HG03025 (cell line): ENCODE data around the gene CSRNP2.
"Not testable (repeated sequence)": the region's sequence is repeated elsewhere in the genome, so short reads cannot be mapped to it uniquely, and the experiment has no call there.

Experiments used
- ATAC-seq: cut with Tn5 transposase; IDR thresholded peaks from one replicate; pipeline ENCODE4 v1.9.1; 2021; ENCODE audit warnings: mild to moderate bottlenecking, moderate library complexity; ENCODE audit not compliant: unreplicated experiment, low FRiP score

The CSRNP2 gene

DNA sequence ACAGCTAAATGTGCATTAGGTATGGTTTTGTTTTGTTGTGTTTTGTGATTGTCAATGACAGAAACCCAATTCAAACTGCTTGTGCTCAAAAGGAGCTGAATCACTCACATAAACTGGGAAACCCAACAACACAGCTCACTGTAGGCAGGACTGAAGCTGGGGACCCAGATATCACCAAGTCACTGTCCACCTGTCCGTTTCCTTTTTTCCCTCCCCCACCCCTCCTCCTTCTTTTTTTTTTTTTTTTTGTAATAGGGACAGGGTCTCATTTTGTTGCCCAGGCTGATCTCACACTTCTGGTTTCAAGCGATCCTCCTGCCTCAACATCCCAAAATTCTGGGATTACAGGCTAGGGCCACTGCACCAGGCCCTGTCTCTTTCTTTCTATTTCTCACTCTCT is 50.3 kb downstream of the CSRNP2 start:
- ATAC-seq = no peak

DNA sequence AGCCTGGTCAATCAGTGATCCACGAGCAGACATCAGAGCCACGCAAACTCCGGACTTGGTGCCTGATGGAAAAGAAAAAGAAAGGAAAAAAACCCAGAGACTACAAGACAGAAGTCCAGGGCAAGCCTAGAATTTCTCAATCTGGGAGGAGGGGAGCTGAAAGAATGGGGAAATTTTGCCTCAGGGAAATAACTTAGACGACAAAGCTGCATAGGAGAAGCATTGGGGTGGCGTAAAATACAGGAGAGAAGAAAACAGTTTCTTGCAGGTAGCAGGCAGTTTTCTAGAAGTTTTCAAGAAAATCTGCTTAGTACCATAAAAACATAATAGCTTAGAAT is 54.6 kb downstream of the CSRNP2 start:
- ATAC-seq = no peak

DNA sequence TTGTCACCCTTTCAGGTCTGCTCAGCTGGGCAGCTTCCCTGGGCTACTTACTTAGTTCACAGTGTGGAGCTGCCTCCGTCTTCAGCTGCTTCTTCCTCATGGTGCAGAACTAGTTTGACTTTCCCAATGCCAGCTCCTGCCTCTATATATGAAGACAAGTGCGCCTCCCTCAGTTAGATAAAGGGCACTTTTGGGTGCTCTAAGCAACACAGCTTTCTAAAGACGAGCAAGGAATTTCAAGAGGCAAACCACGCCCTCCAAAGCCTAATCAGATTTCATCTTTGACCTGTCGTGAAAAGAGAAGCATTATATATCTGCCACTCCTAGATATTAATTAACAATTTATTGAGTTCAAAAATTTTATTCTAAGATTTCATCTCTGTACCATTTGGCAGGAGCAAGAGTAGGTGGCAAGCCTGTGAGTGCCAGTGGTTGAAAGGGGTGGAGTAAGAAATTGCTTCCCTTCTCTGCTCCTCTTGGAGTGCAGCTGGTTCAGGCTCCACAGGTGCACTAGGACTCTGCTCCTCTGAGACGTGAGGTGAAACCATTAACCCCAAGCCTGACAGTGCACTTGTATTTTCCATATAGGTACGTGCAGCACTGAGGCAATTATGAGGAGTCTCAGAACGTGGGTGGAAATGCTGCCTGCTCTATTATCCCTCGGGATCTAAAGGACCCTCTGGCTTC is 55.1 kb downstream of the CSRNP2 start:
- ATAC-seq = no peak

DNA sequence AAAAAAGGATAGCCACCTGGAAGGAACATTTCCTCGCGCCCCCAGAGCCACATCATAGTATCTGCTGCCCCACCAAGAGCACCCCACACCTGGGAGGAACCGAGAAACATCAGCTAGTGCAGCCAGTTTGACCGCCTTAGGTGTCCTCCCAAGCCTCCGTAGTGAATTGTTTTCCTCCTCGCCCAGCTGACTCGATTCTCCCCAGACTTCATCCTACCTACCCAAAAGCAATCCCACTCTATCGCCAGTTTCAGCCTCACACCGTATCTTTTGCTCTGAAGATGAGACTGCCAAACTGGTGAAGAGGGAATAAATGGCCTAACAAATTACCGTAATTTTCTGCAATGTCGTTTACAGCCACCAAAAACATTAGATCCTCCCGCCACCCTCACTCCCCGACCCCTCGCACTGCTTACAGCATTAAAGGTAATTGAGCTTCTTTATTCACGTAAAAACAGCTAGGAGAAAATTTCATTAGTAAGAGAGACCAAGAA is 56.0 kb downstream of the CSRNP2 start:
- ATAC-seq = no peak

DNA sequence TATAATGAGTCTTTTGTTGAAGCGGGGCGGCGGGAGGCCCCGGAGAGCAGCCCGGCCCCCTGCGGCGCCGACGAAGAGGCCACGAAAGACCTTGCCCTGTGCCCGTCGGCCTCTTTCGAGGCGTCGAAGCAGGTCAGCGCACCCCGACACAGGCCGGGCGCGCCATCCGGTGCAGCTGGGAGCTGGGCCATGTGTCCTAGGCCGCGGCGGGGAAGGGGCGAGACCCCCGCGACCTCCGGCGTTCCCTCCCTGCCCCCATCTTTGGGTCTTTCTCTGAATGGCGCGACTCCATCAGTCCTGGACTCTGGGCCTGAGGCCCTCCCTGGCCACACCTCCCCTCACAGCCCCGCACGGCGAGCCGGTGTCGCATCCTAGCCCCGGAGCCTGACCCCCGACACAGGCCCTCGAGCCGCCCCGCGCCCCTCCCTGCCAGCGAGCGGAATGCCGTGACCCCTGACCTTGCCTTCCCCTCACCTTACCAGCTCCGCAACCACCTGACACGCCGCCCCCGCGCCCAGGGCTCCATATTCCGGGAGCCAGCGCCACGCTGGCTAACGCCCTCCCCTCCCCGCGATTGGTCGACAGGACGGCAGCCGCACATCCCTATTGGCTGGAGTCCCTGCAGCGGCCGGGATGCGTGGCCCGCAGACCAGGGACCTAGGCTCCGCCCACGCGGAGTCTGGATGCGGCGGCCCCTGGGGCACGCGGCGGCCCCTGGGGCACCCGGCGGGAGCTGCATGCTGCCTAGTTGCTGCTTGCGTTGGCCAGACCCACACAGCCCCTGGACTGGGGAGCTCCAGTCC is 57.4 kb downstream of the CSRNP2 start, which contains the start of gene SLC11A2:
Gene SLC11A2, minus strand, starts transcription at position 549 of the 803 bp plus-strand sequence. CDS start 15,656 bp downstream, outside the sequence.
- peak; percentile 93 for ATAC-seq

DNA sequence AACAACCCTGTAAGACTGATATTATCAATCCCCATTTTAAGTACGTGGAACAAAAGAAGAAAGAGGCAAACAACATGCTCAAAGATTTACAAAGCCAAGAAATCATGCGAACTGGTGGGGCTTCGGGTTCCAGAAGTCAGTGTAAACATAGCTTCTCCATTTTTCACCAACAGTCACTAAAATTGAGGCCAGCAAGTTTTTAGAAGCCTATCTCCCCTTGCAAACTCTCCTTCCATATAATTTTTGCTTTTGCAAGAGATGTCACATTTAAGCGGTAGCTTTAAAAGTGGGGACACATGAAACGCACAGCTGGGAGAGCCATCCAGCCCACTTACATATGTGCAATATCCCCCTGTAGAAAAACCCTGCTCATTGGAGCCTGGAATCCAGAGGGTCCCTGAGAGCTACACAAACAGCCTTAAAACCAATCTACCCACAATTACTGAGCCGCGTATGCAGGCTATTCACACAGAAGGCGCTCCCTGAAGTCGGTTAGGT is 58.0 kb downstream of the CSRNP2 start:
- ATAC-seq = peak; percentile 7

DNA sequence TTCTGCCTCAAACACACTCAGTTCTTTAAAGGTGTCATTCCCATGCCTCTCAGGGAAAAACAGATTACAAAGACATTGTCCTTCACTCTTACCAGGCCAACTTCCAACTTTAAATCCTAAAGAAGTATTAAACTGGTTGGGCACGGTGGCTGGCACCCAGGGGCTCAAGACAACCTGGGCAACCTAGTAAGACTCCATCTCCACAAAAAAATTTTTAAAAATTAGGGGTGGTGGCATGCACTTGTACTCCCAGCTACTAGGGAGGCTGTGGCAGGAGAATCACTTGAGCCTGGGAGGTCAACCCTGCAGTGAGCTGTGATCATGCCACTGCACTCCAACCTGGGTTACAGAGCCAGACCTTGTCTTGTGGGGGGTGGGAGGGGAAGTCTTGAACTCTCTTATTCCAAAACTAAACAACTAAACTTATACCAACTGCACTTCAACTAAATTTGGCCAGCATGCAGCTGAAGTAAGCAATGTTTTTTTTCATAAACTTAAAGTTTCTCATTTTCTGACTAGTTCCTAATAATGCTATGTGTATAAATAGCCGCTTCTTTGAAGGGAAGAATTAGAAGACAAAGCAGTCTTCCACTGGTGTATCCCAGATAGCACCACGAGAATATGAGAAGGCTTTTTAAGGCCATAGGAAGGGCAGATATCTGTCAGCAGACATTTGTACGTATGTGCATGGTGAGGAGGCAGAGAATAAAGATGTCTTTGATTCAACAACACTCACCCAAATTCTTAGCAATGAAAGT is 59.6 kb downstream of the CSRNP2 start:
- ATAC-seq = no peak

DNA sequence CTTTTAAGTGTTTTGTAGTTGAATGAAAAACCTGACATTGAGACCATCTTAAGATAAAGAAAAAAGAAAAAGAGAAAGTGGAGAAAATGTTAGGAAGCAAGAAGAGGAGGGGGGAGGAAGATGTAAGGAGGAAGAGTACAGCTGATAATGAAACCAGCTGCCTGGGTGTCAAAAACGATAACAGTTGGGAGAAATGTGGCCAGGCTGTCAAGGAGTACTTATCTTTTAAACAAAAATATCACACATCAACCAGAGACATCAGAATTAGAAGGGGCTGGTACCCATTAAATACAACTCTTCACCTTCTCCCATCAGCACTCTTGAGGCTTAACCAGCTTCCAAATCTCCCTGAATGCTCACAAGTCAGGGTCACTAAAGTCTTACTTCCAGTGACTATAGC is 61.7 kb downstream of the CSRNP2 start:
- no peak for ATAC-seq

DNA sequence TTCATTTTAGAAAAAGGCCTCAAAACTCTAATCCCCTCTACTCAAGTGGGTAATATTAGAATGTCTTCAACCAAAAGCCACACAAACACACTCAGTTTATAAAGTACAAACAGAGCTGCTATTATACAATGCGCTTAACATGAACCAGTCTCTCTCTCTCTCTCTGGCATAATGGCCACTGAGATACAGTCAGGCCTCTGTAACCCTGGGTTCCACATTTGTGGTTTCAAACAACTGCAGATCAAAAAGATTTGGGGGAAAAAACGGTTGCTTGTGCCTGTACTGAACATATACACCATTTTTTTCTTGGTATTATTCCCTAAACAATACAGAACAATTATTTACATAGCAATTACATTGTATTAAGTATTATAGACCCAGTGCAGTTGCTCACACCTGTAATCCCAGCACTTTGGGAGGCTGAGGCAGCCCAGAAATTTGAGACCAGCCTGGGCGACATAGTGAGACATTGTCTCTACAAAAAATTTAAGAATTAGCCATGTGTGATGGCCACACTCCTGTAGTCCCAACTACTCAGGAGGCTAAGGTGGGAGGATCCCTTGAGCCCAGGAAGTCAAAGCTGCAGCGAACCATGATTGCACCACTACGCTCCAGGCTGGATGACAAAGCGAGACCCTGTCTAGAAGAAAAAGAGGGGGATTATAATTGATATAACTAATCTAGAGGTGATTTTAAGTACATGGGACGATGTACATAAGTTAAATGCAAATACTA is 62.8 kb downstream of the CSRNP2 start:
- no peak for ATAC-seq

DNA sequence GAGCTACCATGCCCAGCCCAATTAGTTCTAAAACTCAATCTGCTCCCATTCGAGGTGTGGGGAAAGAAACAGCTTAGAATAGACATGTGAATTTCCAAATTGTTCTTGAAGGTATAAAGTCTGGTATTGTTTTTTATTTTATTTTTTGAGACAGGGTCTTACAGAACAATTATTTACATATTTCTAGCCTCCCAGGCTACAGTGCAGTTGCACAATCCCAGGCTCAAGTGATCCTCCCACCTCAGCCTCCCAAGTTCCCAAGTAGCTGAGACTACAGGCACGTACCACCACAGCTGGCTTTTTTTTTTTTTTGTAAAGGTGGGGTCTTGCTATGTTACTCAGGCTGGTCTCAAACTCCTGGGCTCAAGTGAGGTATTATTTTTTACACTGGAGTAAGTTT is 63.5 kb downstream of the CSRNP2 start:
- ATAC-seq = no peak

DNA sequence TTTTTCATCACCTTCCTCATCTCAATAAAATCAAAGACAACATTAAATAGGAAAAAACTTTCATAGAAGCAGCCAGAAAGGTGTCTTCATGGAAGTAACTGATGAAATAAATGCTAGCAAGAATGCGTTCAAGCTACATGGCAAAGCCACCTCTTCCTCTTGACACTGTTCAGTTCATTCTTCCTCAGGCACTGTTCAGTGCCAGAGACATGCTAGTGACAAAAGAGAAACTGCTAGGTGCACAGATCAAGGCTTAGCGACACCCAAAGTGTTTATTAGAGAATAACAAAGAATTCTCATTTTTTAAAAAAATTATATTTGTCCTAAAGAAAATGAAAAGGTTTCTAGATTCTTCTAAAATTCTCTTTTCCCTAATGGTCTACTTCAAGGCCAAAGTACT is 64.4 kb downstream of the CSRNP2 start:
- ATAC-seq = no peak

DNA sequence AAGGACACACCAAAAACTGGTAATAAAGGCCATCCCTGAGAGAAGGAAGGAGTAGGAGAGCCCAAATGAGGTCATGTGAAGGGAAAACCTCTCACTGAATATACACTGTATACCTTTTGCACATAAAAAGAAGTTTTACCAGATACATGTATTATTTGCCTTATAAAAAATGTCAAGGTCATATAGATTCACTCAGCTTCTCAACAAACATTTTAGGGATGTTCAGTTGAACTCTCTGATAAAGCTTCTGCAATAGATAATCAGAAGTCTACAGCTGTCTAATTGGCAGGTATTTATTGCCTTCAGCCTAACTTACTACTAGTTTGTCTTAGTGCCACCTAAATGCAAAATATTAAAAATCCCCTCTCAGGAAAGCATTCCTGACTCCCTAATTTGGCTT is 65.9 kb downstream of the CSRNP2 start:
- ATAC-seq = no peak

DNA sequence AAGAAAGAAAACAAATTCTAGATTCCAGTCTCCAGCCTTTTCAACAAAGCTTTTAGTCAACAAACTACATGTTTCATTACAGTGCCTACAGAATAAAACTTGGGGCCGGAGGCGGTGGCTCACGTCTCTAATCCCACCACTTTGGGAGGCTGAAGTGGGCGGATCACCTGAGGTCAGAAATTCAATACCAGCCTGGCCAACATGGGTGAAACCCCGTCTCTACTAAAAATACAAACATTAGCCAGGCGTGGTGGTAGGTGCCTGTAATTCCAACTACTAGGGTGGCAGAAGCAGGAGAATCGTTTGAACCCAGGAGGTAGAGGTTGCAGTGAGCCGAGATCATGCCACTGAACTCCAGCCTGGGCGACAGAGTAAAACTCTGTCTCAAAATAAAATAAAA is 68.9 kb downstream of the CSRNP2 start:
- ATAC-seq = not testable (repeated sequence)

DNA sequence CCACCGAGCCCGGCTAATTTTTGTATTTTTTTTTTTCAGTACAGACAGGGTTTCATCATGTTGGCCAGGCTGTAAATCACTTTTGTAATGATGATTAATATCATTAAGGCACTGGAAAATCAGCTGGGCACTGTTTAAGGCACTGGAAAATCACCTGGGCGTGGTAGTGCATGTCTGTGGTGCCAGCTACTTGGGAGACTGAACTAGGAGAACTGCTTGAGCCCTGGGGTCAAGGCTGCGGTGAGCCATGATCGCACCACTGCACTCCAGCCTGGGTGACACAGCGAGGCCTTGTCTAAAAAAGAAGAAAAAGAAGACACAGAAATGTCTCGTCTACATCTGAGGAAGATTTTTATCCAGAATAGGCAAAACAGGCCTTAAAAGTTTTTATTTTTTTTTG is 70.0 kb downstream of the CSRNP2 start:
- ATAC-seq = no peak

DNA sequence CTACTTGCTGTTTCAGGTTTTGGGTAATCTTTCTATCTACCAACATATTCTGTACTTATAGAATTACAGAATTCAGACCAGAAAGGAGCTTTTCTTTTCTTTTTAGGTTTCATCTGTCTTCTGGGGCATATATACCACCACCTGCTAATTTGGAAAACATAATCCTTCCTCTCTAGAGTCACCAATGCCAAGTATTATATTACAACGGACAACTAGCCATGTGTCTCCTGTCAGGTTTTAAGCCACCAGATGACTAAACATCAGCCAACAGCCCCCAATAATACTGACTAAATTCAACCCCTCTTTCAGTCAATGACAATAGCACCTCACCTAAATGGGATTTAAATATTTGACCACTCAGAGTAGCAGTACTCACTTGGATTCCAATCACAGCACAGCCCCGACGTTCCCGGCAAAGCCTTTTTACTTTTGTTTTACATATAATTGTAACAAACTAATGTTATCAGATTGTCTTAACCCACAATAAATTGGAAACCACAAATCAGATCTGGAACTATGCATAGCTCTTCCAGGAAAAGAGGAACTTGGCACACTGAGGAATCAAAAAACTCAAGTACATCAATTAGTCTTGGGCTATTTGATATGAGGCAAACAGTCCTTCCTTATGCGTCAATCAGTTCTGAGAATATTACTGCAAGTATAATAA is 70.7 kb downstream of the CSRNP2 start:
- ATAC-seq = no peak

DNA sequence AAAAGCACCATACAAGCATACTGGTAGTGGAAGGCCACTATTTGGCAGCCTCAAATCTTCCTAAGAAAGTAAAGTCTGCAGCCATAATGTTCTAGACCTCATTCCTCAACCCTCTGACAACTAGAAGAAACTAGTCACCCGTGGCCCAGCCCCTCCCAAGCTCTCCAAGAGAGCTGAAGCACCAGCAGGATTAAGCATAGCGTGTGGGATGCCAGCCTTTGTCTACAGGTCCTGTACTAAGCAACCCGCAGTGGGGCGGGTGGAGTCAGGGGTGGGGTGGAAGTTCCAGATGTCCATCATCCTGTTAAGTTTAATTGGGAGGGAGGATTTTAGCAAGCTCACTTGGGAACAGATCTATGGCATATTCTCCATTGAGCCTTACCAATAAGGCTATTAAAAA is 71.4 kb downstream of the CSRNP2 start:
- no peak for ATAC-seq
